HS-5 (cell line): ENCODE data around the gene ZFP42.
"Not testable (repeated sequence)": the region's sequence is repeated elsewhere in the genome, so short reads cannot be mapped to it uniquely, and the experiment has no call there.

Experiments used
- DNase-seq: peaks from one replicate; pipeline ENCODE4 v3.0.0-alpha.2; 2012; ENCODE audit warnings: low read depth

Gene ZFP42

GRCh38 chr4:188021548-188022249, 26.1 kb downstream of the ZFP42 start:
- DNase-seq: no peak

- DNase-seq: no peak
Observed at GRCh38 chr4:188023682-188024081, 28.1 kb downstream of the ZFP42 start.

- no peak for DNase-seq
Observed at GRCh38 chr4:188025476-188025875, 29.9 kb downstream of the ZFP42 start.

- DNase-seq: no peak
Observed at GRCh38 chr4:188029114-188029513, 33.5 kb downstream of the ZFP42 start.

GRCh38 chr4:188030401-188030800, 34.8 kb downstream of the ZFP42 start:
- no peak for DNase-seq

- no peak for DNase-seq
Observed at GRCh38 chr4:188031751-188032150, 36.2 kb downstream of the ZFP42 start.

GRCh38 chr4:188032170-188032569, 36.6 kb downstream of the ZFP42 start:
- no peak for DNase-seq

- DNase-seq: no peak
Observed at GRCh38 chr4:188032583-188032982, 37.0 kb downstream of the ZFP42 start.

- no peak for DNase-seq
Observed at GRCh38 chr4:188037003-188037713, 41.6 kb downstream of the ZFP42 start.

- DNase-seq: no peak
Observed at GRCh38 chr4:188041721-188042120, 46.1 kb downstream of the ZFP42 start.

- DNase-seq: no peak
Observed at GRCh38 chr4:188042191-188042590, 46.6 kb downstream of the ZFP42 start.

- no peak for DNase-seq
Observed at GRCh38 chr4:188043154-188043553, 47.6 kb downstream of the ZFP42 start.

GRCh38 chr4:188045461-188045860, 49.9 kb downstream of the ZFP42 start:
- not testable (repeated sequence) for DNase-seq

GRCh38 chr4:188046657-188047056, 51.1 kb downstream of the ZFP42 start:
- DNase-seq: no peak

GRCh38 chr4:188053302-188053701, 57.7 kb downstream of the ZFP42 start:
- no peak for DNase-seq
